NCI-H1417 treated with DMSO at 0.1 percent for 48 hours (cell line): Measurements from ENCODE around the gene LRRC71.

Experiments used
- DNase-seq: peaks from one replicate; lab custom pipeline; 2025; lab: John Stamatoyannopoulos, UW

The LRRC71 gene

DNA sequence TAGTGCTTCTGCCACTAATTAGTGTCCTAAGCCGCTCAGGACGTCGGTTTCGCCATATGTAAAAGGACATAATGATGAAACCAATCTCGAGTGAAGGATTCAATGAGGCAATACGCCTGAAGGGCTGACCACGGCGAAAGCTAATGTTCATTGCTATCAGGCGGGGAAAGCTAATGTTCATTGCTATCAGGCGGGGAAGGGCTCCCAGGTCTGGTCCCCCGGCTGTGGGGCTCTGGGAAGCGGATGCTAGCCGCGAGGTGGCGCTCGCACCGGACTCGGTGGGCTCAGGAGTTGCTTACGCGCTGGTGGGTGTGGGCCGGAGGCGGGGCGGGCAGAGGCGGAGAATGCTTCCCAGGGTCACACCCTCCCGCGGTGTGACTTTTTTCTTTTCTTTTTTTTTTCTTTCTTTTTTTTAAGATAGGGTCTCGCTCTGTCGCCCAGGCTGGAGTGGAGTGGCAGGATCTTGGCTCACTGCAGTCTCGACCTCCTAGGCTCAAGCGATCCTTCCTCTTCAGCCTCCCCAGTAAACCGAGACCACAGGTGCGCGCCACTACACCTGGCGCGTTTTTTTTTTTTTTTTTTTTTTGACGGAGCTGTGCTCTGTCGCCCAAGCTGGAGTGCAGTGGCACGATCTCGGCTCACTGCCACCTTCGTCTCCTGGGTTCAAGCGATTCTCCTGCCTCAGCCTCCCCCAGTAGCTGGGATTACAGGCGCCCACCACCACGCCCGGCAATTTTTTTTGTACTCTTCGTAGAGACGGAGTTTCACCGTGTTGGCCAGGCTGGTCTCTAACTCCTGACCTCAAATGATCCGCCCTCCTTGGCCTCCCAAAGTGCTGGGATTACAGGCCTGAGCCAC, 28.0 kb upstream of the LRRC71 start:
- no peak for DNase-seq

DNA sequence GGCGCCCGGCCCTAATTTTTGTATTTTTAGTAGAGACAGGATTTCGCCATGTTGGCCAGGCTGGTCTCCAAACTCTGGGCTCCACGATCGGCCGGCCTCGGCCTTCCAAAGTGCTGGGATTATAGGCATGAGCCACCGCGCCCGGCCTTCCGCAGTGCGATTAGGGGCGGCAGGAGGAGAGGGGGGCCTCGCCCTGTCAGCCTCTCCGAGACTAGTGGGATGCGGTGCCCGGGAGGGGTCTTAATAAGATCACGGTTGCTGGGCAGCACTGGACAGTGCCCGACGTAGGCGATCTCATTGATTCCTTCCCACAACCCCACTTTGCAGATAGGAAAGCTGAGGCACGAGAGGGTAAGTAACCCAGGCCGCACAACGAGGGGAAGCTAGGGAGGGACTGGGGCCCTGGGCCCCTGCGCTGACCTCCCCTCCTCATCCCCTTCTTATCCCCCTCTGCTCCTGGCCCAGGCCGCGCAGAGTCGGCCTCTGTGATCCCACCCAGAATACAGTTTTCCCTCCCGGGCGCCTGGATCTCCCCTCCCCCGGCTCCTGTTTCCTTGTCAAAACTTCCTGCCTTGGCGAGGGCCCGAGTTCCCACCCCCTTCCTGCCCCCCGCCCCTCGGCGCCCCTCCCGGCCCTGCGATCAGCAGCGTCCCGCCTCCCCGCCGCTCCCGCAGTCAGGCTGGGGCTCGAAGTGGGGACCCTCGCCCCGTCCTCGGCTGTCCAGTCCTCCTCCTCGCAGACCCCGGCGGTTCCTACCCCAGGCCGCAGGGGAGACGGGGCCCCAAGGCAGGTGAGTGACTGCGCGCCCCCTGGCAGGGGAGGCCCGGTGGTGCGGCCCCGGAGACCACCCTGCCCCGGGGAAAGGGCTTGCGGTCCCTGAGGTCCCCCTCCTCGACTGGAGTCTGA, 27.1 kb upstream of the LRRC71 start, which contains the start of gene PEAR1:
TSS of gene PEAR1 (plus strand) at position 671 of the 906 bp plus-strand sequence. CDS start 10,209 bp downstream, outside the sequence.
- no peak for DNase-seq

- no peak for DNase-seq
Observed at GRCh38 chr1:156894001-156894400, 26.4 kb upstream of the LRRC71 start.

- DNase-seq = no peak
Observed at GRCh38 chr1:156894711-156895454, 25.5 kb upstream of the LRRC71 start.

GRCh38 chr1:156895455-156895812, 25.0 kb upstream of the LRRC71 start:
- no peak for DNase-seq

DNA sequence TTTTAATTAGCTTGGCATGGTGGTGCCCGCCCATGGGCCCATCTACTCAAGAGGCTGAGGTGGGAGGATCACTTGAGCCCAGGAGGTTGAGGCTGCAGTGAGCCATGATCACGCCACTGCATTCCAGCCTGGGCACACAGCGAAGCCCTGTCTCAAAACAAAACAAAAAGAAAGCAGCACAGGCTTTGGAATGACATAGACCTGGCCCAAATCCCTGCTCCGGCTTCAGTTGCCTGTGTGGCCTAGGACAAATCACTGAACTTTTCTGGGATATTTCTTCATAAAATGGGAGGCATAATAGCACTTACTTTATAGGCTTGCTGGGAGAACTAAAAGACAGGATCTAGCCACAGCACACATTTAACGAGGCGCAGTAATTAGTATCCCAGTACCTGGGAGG, 24.5 kb upstream of the LRRC71 start:
- no peak for DNase-seq

- no peak for DNase-seq
Observed at GRCh38 chr1:156896490-156897033, 23.9 kb upstream of the LRRC71 start.

- DNase-seq = no peak
Observed at GRCh38 chr1:156897078-156897825, 23.2 kb upstream of the LRRC71 start.

- no peak for DNase-seq
Observed at GRCh38 chr1:156898161-156898566, 22.3 kb upstream of the LRRC71 start.

- DNase-seq = no peak
Observed at GRCh38 chr1:156898971-156899664, 21.3 kb upstream of the LRRC71 start.

- DNase-seq = no peak
Observed at GRCh38 chr1:156899956-156900718, 20.3 kb upstream of the LRRC71 start.

- no peak for DNase-seq
Observed at GRCh38 chr1:156900896-156901589, 19.4 kb upstream of the LRRC71 start.

- no peak for DNase-seq
Observed at GRCh38 chr1:156901590-156901900, 18.9 kb upstream of the LRRC71 start.

DNA sequence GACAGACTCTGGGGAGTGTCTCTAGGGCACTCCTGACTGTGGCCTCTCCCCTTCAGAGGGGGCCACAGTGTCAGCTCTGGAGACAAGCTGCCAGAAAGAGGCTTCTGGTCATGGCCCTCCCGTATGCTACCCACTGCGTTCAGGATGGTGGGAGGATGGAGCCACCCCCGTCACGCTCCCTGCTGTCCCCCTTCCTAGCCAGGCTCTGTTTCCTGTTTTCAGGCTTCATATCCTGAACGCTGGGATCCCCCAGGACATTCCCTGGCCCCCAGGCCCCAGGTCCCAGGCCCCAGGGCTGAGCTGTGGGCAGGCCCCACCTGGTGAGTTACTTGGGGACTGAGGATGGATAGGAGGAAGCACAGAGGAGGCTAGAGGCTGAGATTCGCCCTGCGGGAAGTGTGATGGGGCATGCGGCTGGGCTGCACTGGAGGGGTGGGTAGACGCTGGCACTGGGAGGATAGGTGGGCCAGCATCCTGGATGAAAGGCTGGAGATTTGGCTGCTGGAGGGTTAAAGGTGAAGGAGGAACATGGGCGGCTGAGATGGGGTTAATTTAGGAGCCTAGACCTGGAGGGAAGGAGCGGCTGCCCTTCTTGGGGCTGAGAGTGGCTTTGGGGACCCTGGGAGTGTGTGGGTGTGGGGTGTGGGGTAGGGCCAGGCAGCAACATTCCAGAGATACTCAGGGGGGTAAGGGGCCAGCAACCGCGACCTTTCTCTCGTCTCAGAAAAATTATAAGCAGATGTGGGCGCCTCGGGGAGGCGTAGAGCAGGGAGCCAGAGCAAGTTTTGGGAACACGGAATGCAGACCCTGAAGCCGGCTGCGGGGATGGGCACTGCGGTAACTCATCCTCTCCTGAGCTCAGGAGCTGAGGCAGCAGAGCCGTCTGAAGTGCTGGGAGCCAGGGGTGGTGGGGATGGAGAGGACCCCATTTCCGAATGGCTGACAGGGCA, 18.2 kb upstream of the LRRC71 start:
- DNase-seq = no peak

DNA sequence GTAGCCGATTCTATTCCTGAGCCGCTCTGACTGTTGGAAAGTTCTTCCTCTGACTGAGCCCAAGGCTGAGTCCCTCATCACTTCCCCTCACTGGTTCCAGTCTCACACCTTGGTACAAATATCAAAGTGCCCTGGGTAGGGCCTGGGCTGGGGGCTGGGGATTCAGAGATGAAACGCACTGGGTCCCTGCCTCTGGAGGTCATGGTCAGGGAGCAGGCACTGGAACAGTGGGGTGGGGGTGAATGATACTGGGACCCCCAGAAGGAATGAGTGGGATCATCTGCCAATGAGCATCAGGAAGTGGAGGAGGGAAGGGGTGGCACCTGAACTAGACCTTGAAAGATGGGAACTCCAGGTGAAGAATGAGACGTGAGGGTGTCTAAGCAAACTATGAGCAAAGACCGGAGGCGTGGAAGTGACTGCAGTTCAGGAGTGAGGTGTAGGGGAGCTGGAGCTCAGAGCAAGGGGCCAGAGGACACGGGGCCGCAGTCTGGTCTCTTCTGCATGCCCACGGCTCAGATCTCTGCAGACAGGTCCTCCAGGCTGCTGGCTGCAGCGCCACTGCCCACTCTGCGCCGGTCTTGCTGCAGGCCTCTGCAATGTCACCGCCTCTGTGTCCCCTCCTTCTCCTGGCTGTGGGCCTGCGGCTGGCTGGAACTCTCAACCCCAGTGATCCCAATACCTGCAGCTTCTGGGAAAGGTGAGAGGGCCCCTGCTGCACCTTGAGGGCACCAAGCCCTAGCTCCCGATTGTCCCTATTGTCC, 16.9 kb upstream of the LRRC71 start:
- no peak for DNase-seq

- no peak for DNase-seq
Observed at GRCh38 chr1:156904187-156904959, 16.1 kb upstream of the LRRC71 start.

DNA sequence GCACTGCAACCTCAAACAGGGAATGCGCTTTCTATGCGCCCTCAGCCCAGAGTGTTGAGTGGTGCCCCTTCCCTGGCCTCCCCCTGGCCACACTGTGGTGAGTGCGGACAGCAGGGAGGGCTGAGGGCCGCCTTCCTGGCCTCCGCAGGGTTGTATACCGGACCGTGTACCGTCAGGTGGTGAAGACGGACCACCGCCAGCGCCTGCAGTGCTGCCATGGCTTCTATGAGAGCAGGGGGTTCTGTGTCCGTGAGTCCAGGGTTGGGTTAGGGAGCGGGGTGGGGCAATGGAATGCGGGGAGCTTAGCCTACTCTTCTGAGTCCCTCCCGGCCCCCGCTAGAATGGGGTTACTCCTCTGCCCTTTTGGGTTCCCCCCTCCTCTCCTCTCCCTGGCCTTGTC, 15.3 kb upstream of the LRRC71 start:
- DNase-seq = no peak
